HEK293 (cell line): ENCODE results near the gene ITPKB.
A peak's percentile ranks its signal among the peaks of the same experiment; 100 is the strongest.

Source experiments
- CTCF ChIA-PET: fragments of 350-600 bp; formaldehyde crosslinking; extraction: SDS; loops from one replicate; lab custom pipeline; 2021; ENCODE audit warnings: antibody characterized with exemption; lab: Yijun Ruan, JAX
- POLR2A ChIA-PET: fragments of 300-600 bp; formaldehyde crosslinking; extraction: SDS; loops from one replicate; lab custom pipeline; 2020; ENCODE audit warnings: antibody characterized with exemption, inconsistent platforms; lab: Yijun Ruan, JAX
- H3K27ac ChIP-seq: fragments of 200-500 bp; sonication (Bioruptor generic); 2 replicates; pipeline ENCODE4 v1.5.1; 2014; ENCODE audit warnings: low read depth, low read length, control low read depth, inconsistent platforms; ENCODE audit errors: extremely low read depth
- H3K36me3 ChIP-seq, 2 experiments: fragments of 200-500 bp in 1 of 2; sonication (Bioruptor generic) in 1 of 2; 1 replicate in 1 of 2; 2 replicates in 1 of 2; pipeline ENCODE4 v1.5.1; 2014 to 2017; ENCODE audit warnings: inconsistent platforms in 2 of 2, low read length in 2 of 2; ENCODE audit not compliant: control insufficient read depth in 2 of 2, insufficient read depth in 1 of 2
- H3K4me1 ChIP-seq: fragments of 200-500 bp; sonication (Bioruptor generic); 2 replicates; pipeline ENCODE4 v1.5.1; 2014; ENCODE audit warnings: mild to moderate bottlenecking, low read length, inconsistent platforms; ENCODE audit not compliant: control insufficient read depth, insufficient read depth
- H3K4me3 ChIP-seq: 2 replicates; pipeline ENCODE4 v1.5.1; 2011; ENCODE audit warnings: low read depth, mild to moderate bottlenecking, control low read depth, low read length, moderate library complexity
- H3K9me3 ChIP-seq: fragments of 200-500 bp; sonication (Bioruptor generic); 2 replicates; pipeline ENCODE4 v1.5.1; 2014; ENCODE audit warnings: low read depth, low read length, inconsistent platforms; ENCODE audit not compliant: control insufficient read depth, insufficient read depth
- FEZF1 ChIP-seq: fragments of 450-650 bp; formaldehyde crosslinking; IDR thresholded peaks from 2 replicates; pipeline ENCODE4 v1.5.1; 2016; ENCODE audit warnings: missing biosample characterization, missing genetic modification characterization
- GLI4 ChIP-seq: fragments of 450-650 bp; formaldehyde crosslinking; IDR thresholded peaks from 2 replicates; pipeline ENCODE4 v1.5.1; 2016; ENCODE audit warnings: missing biosample characterization, missing genetic modification characterization
- MEIS1 ChIP-seq: sonication (generic); formaldehyde crosslinking; IDR thresholded peaks from 2 replicates; pipeline ENCODE4 v1.8.1; 2022; ENCODE audit warnings: missing genetic modification reagents, mild to moderate bottlenecking, borderline replicate concordance
- PRDM1 ChIP-seq: fragments of 450-650 bp; formaldehyde crosslinking; IDR thresholded peaks from 2 replicates; pipeline ENCODE4; 2016; ENCODE audit warnings: missing biosample characterization, missing genetic modification characterization
- SALL2 ChIP-seq: fragments of 450-650 bp; formaldehyde crosslinking; IDR thresholded peaks from 2 replicates; pipeline ENCODE4 v1.5.0; 2017; ENCODE audit warnings: missing biosample characterization, mild to moderate bottlenecking, missing genetic modification characterization, borderline replicate concordance
- SETDB1 ChIP-seq: IDR thresholded peaks from one replicate; pipeline ENCODE4 v1.6.1; 2017; ENCODE audit warnings: mild to moderate bottlenecking, low read length, moderate library complexity, mixed read lengths; ENCODE audit not compliant: insufficient read length
- YY1 ChIP-seq: fragments of 450-650 bp; formaldehyde crosslinking; IDR thresholded peaks from 2 replicates; pipeline ENCODE4 v1.5.1; 2018; ENCODE audit warnings: missing biosample characterization, missing genetic modification characterization
- ZBTB20 ChIP-seq: fragments of 450-650 bp; formaldehyde crosslinking; IDR thresholded peaks from 2 replicates; pipeline ENCODE4 v1.5.1; 2016; ENCODE audit warnings: missing biosample characterization, missing genetic modification characterization
- ZBTB48 ChIP-seq: fragments of 450-650 bp; formaldehyde crosslinking; IDR thresholded peaks from 2 replicates; pipeline ENCODE4 v1.5.1; 2016; ENCODE audit warnings: missing biosample characterization, missing genetic modification characterization
- ZIC2 ChIP-seq: fragments of 450-650 bp; formaldehyde crosslinking; IDR thresholded peaks from 2 replicates; pipeline ENCODE4 v1.5.1; 2016; ENCODE audit warnings: missing biosample characterization, missing genetic modification characterization
- ZNF146 ChIP-seq: fragments of 450-650 bp; formaldehyde crosslinking; IDR thresholded peaks from 2 replicates; pipeline ENCODE4 v1.5.1; 2016; ENCODE audit warnings: missing biosample characterization, missing genetic modification characterization
- ZNF23 ChIP-seq: fragments of 450-650 bp; formaldehyde crosslinking; IDR thresholded peaks from 2 replicates; pipeline ENCODE4 v1.5.1; 2016; ENCODE audit warnings: missing biosample characterization, missing genetic modification characterization, borderline replicate concordance
- ZNF248 ChIP-seq: fragments of 450-650 bp; formaldehyde crosslinking; IDR thresholded peaks from 2 replicates; pipeline ENCODE4 v1.5.1; 2017; ENCODE audit warnings: missing biosample characterization, missing genetic modification characterization
- ZNF26 ChIP-seq: fragments of 450-650 bp; formaldehyde crosslinking; IDR thresholded peaks from 2 replicates; pipeline ENCODE4 v1.5.1; 2016; ENCODE audit warnings: missing biosample characterization, missing genetic modification characterization
- ZNF416 ChIP-seq: fragments of 450-650 bp; formaldehyde crosslinking; IDR thresholded peaks from 2 replicates; pipeline ENCODE4 v1.5.1; 2016; ENCODE audit warnings: missing biosample characterization, missing genetic modification characterization
- ZNF426 ChIP-seq: fragments of 450-650 bp; formaldehyde crosslinking; IDR thresholded peaks from 2 replicates; pipeline ENCODE4 v1.5.1; 2017; ENCODE audit warnings: missing biosample characterization, missing genetic modification characterization, mild to moderate bottlenecking, inconsistent platforms, moderate library complexity
- ZNF449 ChIP-seq: fragments of 450-650 bp; formaldehyde crosslinking; IDR thresholded peaks from 2 replicates; pipeline ENCODE4 v1.5.1; 2017; ENCODE audit warnings: missing biosample characterization, mild to moderate bottlenecking, missing genetic modification characterization, moderate library complexity
- ZNF549 ChIP-seq: fragments of 450-650 bp; IDR thresholded peaks from 2 replicates; pipeline ENCODE4 v1.5.1; 2018; ENCODE audit warnings: missing biosample characterization, missing genetic modification characterization, mild to moderate bottlenecking, inconsistent platforms, moderate library complexity
- ZNF555 ChIP-seq: fragments of 450-650 bp; formaldehyde crosslinking; conservative IDR thresholded peaks from 2 replicates; pipeline ENCODE4 v1.5.1; 2017; ENCODE audit warnings: missing biosample characterization, mild to moderate bottlenecking, missing genetic modification characterization, inconsistent platforms
- ZNF558 ChIP-seq: fragments of 450-650 bp; formaldehyde crosslinking; IDR thresholded peaks from 2 replicates; pipeline ENCODE4 v1.5.1; 2016; ENCODE audit warnings: missing biosample characterization, missing genetic modification characterization
- ZNF658 ChIP-seq: fragments of 450-650 bp; formaldehyde crosslinking; IDR thresholded peaks from 2 replicates; pipeline ENCODE4; 2016; ENCODE audit warnings: missing biosample characterization, missing genetic modification characterization
- TF ChIP-seq, protein P1 (sequence below): fragments of 450-650 bp; formaldehyde crosslinking; IDR thresholded peaks from 2 replicates; pipeline ENCODE4 v1.5.1; 2016; ENCODE audit warnings: missing biosample characterization, missing genetic modification characterization
- TF ChIP-seq, protein P2 (sequence below): fragments of 450-650 bp; formaldehyde crosslinking; IDR thresholded peaks from 2 replicates; pipeline ENCODE4 v1.5.1; 2016; ENCODE audit warnings: missing biosample characterization, missing genetic modification characterization, borderline replicate concordance

ITPKB gene

DNA sequence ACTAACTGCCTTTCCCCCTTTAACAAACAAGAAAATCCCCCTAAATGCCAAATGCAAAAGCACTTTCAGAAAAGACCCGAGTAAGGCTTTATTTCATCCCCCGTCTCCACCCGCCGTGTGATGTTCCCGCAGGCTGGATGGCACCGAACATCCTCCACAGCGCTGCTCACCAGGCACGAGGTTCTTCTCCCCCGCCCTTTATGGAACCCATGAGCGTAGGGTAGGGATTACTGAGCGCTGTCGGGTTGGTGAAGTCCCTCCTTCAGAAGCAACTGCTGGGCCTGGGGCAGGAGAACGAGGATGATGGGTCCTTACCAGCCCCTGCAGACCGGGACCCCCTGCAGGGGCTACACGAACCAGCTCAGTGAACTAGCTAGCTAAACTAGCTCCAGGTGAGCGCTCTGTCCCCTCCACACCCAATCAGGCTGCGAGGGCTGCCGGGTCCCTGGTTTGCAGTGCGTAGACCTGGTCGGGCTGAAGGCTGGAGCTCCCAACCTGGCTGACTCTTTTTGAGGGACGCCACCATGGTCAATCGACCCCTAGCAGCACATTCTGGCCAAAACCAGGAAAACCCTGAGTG lies 80.4 kb downstream of the ITPKB start (continued):
- no peak for TF ChIP-seq MEIS1 (CRISPR knock-in tag)

DNA sequence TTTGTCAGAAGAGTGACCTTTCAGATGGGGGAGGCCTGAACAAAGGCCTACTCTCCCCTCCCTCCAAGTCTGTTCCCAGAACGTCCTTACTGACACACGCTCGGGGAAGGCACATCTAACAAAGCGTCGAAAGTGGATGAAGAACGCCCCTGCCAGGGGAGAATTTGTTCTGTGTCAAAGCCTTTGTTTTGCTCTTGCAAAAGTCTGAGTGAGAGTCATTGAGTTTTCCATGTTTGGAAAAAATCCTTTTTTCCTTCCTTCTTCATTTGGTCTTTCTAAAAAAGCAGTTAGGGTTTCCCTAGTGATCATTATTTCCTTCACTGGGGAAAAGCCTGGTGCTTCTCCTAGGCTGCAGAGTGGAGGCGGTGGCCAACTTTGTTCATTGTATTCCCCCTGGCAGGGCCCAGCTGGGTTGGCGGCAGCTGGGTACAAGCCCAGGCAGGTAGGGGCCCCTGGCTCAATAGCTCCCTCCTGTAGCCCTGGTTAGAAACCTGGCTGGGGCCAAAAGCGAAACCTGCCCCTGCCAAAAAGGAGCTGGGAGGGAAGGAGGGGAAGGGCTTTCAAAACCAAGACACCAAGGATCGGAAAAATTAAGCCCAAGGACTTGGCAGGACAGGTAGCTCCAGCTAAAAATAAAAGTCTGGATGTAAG lies 81.1 kb downstream of the ITPKB start:
- no peak overlapping the region for H3K4me3 ChIP-seq
- no peak overlapping the region for H3K27ac ChIP-seq
- H3K36me3 ChIP-seq = no peaks in the 10 kb centered on the region
- peaks cover 21% of the 10 kb centered on the region for H3K4me1 ChIP-seq
- CTCF ChIA-PET = interaction anchor here (1.1 to 1.3 kb wide), 3 partner anchors 32 to 170 kb away, joined by 3 to 5 read pairs (median 4); no protein-coding TSS in a partner anchor
- no peaks in the 10 kb centered on the region for H3K9me3 ChIP-seq
- POLR2A ChIA-PET = no interaction called here
- peak; percentile 92 for TF ChIP-seq ZNF449 (tag by site-specific recombination)
- no peak for TF ChIP-seq ZNF549 (tag by site-specific recombination)
- TF ChIP-seq SETDB1 = no peak
- TF ChIP-seq ZNF558 = no peak
- no peak for TF ChIP-seq ZNF26 (tag by site-specific recombination)
- TF ChIP-seq FEZF1 (tag by site-specific recombination) = no peak
- peak; percentile 54; the same call in 1 of the 2 replicates for TF ChIP-seq PRDM1 (tag by site-specific recombination)
- no peak for TF ChIP-seq SALL2 (tag by site-specific recombination)
- TF ChIP-seq ZNF248 (tag by site-specific recombination) = no peak
- no peak for TF ChIP-seq YY1 (tag by site-specific recombination)
- TF ChIP-seq ZNF416 = no peak
- TF ChIP-seq ZNF658 (tag by site-specific recombination) = no peak
- no peak for TF ChIP-seq ZNF426 (tag by site-specific recombination)
- TF ChIP-seq, protein P1, sequence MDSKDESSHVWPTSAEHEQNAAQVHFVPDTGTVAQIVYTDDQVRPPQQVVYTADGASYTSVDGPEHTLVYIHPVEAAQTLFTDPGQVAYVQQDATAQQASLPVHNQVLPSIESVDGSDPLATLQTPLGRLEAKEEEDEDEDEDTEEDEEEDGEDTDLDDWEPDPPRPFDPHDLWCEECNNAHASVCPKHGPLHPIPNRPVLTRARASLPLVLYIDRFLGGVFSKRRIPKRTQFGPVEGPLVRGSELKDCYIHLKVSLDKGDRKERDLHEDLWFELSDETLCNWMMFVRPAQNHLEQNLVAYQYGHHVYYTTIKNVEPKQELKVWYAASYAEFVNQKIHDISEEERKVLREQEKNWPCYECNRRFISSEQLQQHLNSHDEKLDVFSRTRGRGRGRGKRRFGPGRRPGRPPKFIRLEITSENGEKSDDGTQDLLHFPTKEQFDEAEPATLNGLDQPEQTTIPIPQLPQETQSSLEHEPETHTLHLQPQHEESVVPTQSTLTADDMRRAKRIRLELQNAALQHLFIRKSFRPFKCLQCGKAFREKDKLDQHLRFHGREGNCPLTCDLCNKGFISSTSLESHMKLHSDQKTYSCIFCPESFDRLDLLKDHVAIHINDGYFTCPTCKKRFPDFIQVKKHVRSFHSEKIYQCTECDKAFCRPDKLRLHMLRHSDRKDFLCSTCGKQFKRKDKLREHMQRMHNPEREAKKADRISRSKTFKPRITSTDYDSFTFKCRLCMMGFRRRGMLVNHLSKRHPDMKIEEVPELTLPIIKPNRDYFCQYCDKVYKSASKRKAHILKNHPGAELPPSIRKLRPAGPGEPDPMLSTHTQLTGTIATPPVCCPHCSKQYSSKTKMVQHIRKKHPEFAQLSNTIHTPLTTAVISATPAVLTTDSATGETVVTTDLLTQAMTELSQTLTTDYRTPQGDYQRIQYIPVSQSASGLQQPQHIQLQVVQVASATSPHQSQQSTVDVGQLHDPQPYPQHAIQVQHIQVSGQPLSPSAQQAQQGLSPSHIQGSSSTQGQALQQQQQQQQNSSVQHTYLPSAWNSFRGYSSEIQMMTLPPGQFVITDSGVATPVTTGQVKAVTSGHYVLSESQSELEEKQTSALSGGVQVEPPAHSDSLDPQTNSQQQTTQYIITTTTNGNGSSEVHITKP (tag by site-specific recombination) = 0 out of 2 replicates have a peak, but pooled peaks have one; percentile 13
- TF ChIP-seq ZNF146 (tag by site-specific recombination) = no peak
- no peak for TF ChIP-seq GLI4 (tag by site-specific recombination)
- TF ChIP-seq ZBTB20 (tag by site-specific recombination) = peak; percentile 43; the same call in 1 of the 2 replicates
- peak; percentile 17; the same call in 1 of the 2 replicates for TF ChIP-seq ZIC2 (tag by site-specific recombination)
- TF ChIP-seq, protein P2, sequence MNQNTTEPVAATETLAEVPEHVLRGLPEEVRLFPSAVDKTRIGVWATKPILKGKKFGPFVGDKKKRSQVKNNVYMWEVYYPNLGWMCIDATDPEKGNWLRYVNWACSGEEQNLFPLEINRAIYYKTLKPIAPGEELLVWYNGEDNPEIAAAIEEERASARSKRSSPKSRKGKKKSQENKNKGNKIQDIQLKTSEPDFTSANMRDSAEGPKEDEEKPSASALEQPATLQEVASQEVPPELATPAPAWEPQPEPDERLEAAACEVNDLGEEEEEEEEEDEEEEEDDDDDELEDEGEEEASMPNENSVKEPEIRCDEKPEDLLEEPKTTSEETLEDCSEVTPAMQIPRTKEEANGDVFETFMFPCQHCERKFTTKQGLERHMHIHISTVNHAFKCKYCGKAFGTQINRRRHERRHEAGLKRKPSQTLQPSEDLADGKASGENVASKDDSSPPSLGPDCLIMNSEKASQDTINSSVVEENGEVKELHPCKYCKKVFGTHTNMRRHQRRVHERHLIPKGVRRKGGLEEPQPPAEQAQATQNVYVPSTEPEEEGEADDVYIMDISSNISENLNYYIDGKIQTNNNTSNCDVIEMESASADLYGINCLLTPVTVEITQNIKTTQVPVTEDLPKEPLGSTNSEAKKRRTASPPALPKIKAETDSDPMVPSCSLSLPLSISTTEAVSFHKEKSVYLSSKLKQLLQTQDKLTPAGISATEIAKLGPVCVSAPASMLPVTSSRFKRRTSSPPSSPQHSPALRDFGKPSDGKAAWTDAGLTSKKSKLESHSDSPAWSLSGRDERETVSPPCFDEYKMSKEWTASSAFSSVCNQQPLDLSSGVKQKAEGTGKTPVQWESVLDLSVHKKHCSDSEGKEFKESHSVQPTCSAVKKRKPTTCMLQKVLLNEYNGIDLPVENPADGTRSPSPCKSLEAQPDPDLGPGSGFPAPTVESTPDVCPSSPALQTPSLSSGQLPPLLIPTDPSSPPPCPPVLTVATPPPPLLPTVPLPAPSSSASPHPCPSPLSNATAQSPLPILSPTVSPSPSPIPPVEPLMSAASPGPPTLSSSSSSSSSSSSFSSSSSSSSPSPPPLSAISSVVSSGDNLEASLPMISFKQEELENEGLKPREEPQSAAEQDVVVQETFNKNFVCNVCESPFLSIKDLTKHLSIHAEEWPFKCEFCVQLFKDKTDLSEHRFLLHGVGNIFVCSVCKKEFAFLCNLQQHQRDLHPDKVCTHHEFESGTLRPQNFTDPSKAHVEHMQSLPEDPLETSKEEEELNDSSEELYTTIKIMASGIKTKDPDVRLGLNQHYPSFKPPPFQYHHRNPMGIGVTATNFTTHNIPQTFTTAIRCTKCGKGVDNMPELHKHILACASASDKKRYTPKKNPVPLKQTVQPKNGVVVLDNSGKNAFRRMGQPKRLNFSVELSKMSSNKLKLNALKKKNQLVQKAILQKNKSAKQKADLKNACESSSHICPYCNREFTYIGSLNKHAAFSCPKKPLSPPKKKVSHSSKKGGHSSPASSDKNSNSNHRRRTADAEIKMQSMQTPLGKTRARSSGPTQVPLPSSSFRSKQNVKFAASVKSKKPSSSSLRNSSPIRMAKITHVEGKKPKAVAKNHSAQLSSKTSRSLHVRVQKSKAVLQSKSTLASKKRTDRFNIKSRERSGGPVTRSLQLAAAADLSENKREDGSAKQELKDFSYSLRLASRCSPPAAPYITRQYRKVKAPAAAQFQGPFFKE (tag by site-specific recombination) = no peak
- TF ChIP-seq ZNF555 (tag by site-specific recombination) = no peak
- TF ChIP-seq ZNF23 (tag by site-specific recombination) = no peak
- 0 out of 2 replicates have a peak, but pooled peaks have one; percentile 29 for TF ChIP-seq ZBTB48
